ENCODE data around the gene DNAH2. TPM values are rescaled to one million over a fixed set of nuclear protein-coding genes. Genes with fewer than 3 reads are reported as not detected.

Gene DNAH2
- total and polyA plus RNA-seq, 2 of the 8 experiments (the other 6 are each of a cell fraction or from before 2014, with no cell fraction given) = 0.13 to 0.18 TPM

- Histone ChIP-seq H3K4me1 (replicated peaks in 1 of 4; ENCODE audit: control insufficient read depth in 3 of 4, insufficient read depth in 4 of 4, low read length in 3 of 4) (peaks cover 5 to 24% (median 13%) of the 10 kb centered on the region in 4 experiments), H3K18ac (ENCODE audit: extremely low read depth, low read length) (no peak overlapping the region), H3K23ac (ENCODE audit: insufficient read length) (no peak overlapping the region), H3K4me3 (ENCODE audit: extremely low read depth in 1 of 4, insufficient read depth in 2 of 4, low read depth in 3 of 4, low read length in 4 of 4) (peak overlapping the region; percentile 70 to 77 (median 74)), H3K9me3 (ENCODE audit: insufficient read depth in 2 of 2, low read depth in 1 of 2, low read length in 1 of 2) (no peaks in the 10 kb centered on the region), H2BK20ac (ENCODE audit: low read length) (no peak overlapping the region), H3K14ac (ENCODE audit: insufficient read length) (no peak overlapping the region), H3K4me2 (ENCODE audit: insufficient read depth in 1 of 2, low read depth in 2 of 2, low read length in 2 of 2) (peak overlapping the region; percentile 84 to 93), H2AFZ (ENCODE audit: low read length) (no peak overlapping the region), H2BK12ac (ENCODE audit: low read depth, low read length) (no peak overlapping the region; the same call in 1 of the 2 replicates), H3K56ac (replicated peaks; ENCODE audit: insufficient read length, low read depth, low read length) (no peak overlapping the region), H2BK15ac (ENCODE audit: low read length) (no peak overlapping the region), H3K9ac (replicated peaks in 1 of 4; ENCODE audit: extremely low read depth in 1 of 4, low read depth in 3 of 4, low read length in 3 of 4) (no peak overlapping the region), H3K79me1 (ENCODE audit: low read depth, low read length) (no peaks in the 10 kb centered on the region), H4K20me1 (replicated peaks in 1 of 2; ENCODE audit: control insufficient read depth in 1 of 2, insufficient read depth in 2 of 2, low read length in 2 of 2) (peaks cover 0 to 9% of the 10 kb centered on the region in 2 experiments), H3K4ac (replicated peaks; ENCODE audit: insufficient read length, low read depth, low read length) (no peak overlapping the region), H2BK5ac (ENCODE audit: low read depth, low read length) (no peak overlapping the region), H3K36me3 (ENCODE audit: control insufficient read depth in 2 of 4, insufficient read depth in 4 of 4, low read length in 3 of 4) (no peaks in the 10 kb centered on the region), H4K91ac (replicated peaks; ENCODE audit: insufficient read length, low read length) (no peak overlapping the region), H4K8ac (ENCODE audit: extremely low read depth, insufficient read depth, low read length) (no peak overlapping the region), H2BK120ac (replicated peaks; ENCODE audit: low read depth, low read length) (no peak overlapping the region), H4K5ac (ENCODE audit: insufficient read length, low read depth, low read length) (no peak overlapping the region), H3K23me2 (ENCODE audit: low read depth, low read length) (peaks cover 25% of the 10 kb centered on the region), H3K79me2 (ENCODE audit: control insufficient read depth in 1 of 2, insufficient read depth in 2 of 2, low read length in 2 of 2) (no peaks in the 10 kb centered on the region), H2AK5ac (ENCODE audit: low read depth, low read length) (no peak overlapping the region), H3K27me3 (replicated peaks in 1 of 4; ENCODE audit: control insufficient read depth in 3 of 4, extremely low read depth in 1 of 4, insufficient read depth in 3 of 4, low read length in 3 of 4) (peaks cover 6 to 51% (median 42%) of the 10 kb centered on the region in 4 experiments), H3K27ac (ENCODE audit: low read depth, low read length) (no peak overlapping the region)
- DNase-seq (ENCODE audit: low read depth in 1 of 2, low spot score in 2 of 2) (no peak), FAIRE-seq (no peak)
- TF ChIP-seq POLR2A (IDR thresholded peaks at IDR 0.05; ENCODE audit: control extremely low read depth in 1 of 2, low read depth in 2 of 2, low read length in 2 of 2) (no peak), RXRA (IDR thresholded peaks at IDR 0.05; ENCODE audit: insufficient read depth, low read depth, low read length) (0 out of 2 replicates have a peak, but pooled peaks have one; percentile 6)
- ChIA-PET CTCF (ENCODE audit: partially characterized antibody) (interaction anchor here (0.7 to 5.9 kb wide), 18 partner anchors 9 to 207 kb away, joined by 3 to 44 read pairs (median 4); partner anchors contain the start of genes NAA38 and RNF227), POLR2A (ENCODE audit: partially characterized antibody) (interaction anchor here (1.2 to 4.6 kb wide), 6 partner anchors 10 to 148 kb away, joined by 3 to 33 read pairs (median 4); partner anchors contain the start of genes EFNB3, NAA38 and TMEM88)
- WGBS, 2 experiments (ENCODE audit: extremely low coverage in 1 of 2, insufficient coverage in 1 of 2, insufficient read length in 1 of 2, insufficient replicate concordance in 2 of 2, low coverage in 1 of 2, low lambda C conversion rate in 2 of 2, missing lambda C conversion rate in 1 of 2) = 2% methylated on average over 20 of the region's 20 CpGs; no CpG with 5 or more reads in 1 of the 2 experiments
These were observed 117.0 kb downstream of the DNAH2 start for GRCh38 chr17:7834542-7834956.
